Fibroblast of lung (primary cell): Measurements from ENCODE around the gene RHEB. TPM values are rescaled to one million over a fixed set of nuclear protein-coding genes. Genes with fewer than 3 reads are reported as not detected.

Experiments used
- DNase-seq, 2 donors: peaks; one replicate each; pipeline versions ENCODE4 v3.0.0 to v3.0.0-alpha.2; 2010; ENCODE audit warnings: low read depth in 2 of 2
- H2AFZ ChIP-seq: 2 replicates; pipeline ENCODE4 v1.5.1; 2012; ENCODE audit warnings: low read length, control low read depth, inconsistent platforms
- H3K27ac ChIP-seq: 2 replicates; pipeline ENCODE4 v1.5.1; 2011; ENCODE audit warnings: low read length, control low read depth; ENCODE audit not compliant: insufficient read depth
- H3K27me3 ChIP-seq: 2 replicates; pipeline ENCODE4 v1.5.1; 2011; ENCODE audit warnings: mild to moderate bottlenecking, low read length; ENCODE audit not compliant: control insufficient read depth, insufficient read depth
- H3K36me3 ChIP-seq: 2 replicates; pipeline ENCODE4 v1.5.1; 2011; ENCODE audit warnings: low read length; ENCODE audit not compliant: control insufficient read depth, insufficient read depth
- H3K4me1 ChIP-seq: 2 replicates; pipeline ENCODE4 v1.5.1; 2011; ENCODE audit warnings: low read length; ENCODE audit not compliant: control insufficient read depth, insufficient read depth; ENCODE audit errors: extremely low read depth
- H3K4me2 ChIP-seq: 2 replicates; pipeline ENCODE4 v1.5.1; 2011; ENCODE audit warnings: low read length, control low read depth; ENCODE audit not compliant: insufficient read depth; ENCODE audit errors: extremely low read depth
- H3K4me3 ChIP-seq, 4 experiments: fragments of 200-600 bp in 1 of 4; sonication (generic) in 1 of 4; replicated peaks in 1 of 4; 2 replicates each; pipeline ENCODE4 v1.5.1; 2011 to 2016; ENCODE audit warnings: low read length in 4 of 4, low read depth in 3 of 4, mild to moderate bottlenecking in 3 of 4, control low read depth in 2 of 4, inconsistent platforms in 1 of 4, mixed read lengths in 1 of 4; ENCODE audit not compliant: insufficient read depth in 1 of 4; ENCODE audit errors: control extremely low read depth in 1 of 4
- H3K79me2 ChIP-seq: 2 replicates; pipeline ENCODE4 v1.5.1; 2012; ENCODE audit warnings: mild to moderate bottlenecking, low read length, inconsistent platforms; ENCODE audit not compliant: control insufficient read depth, insufficient read depth
- H3K9ac ChIP-seq: 2 replicates; pipeline ENCODE4 v1.5.1; 2011; ENCODE audit warnings: mild to moderate bottlenecking, low read length, control low read depth; ENCODE audit not compliant: insufficient read depth
- H3K9me3 ChIP-seq: 2 replicates; pipeline ENCODE4 v1.5.1; 2012; ENCODE audit warnings: low read depth, low read length; ENCODE audit not compliant: control insufficient read depth, insufficient read depth
- H4K20me1 ChIP-seq: 2 replicates; pipeline ENCODE4 v1.5.1; 2011; ENCODE audit warnings: low read length; ENCODE audit not compliant: control insufficient read depth, insufficient read depth; ENCODE audit errors: extremely low read depth
- CTCF ChIP-seq, 2 donors: IDR thresholded peaks in 1 of 2; conservative IDR thresholded peaks in 1 of 2; 1 replicate in 1 of 2; 2 replicates in 1 of 2; pipeline ENCODE4 v1.5.1; 2011 to 2012; ENCODE audit warnings: low read length in 2 of 2, control low read depth in 1 of 2, inconsistent platforms in 1 of 2, low read depth in 1 of 2, mild to moderate bottlenecking in 1 of 2
- EZH2 ChIP-seq: IDR thresholded peaks from 2 replicates; pipeline ENCODE4 v1.5.1; 2012; ENCODE audit warnings: low read length, control low read depth, mild to moderate bottlenecking; ENCODE audit errors: missing control alignments
- polyA plus RNA-seq, 2 donors: library from polyadenylated mRNA; depleted of rRNA in 1 of 2; stranded (reverse) in 1 of 2; unstranded in 1 of 2; fragments of >200 nt; gene quantifications; 2 replicates each; pipeline ENCODE4 v1.2.1, GENCODE V29; 2011 to 2012; ENCODE audit warnings: missing spikeins in 1 of 2
- total RNA-seq: library from RNA; depleted of rRNA; stranded (reverse); fragments of >200 nt; gene quantifications from 2 replicates; pipeline ENCODE4 v1.2.1, GENCODE V29; 2014

Gene RHEB
- total and polyA plus RNA-seq, 2 donors (not counting 1 experiment from before 2014, with no cell fraction given), result 81.4 to 135 TPM

GRCh38 chr7:151426904-151427704 is 92.6 kb downstream of the RHEB start:
- no peak overlapping the region for H2AFZ ChIP-seq

GRCh38 chr7:151426441-151426903 is 93.2 kb downstream of the RHEB start:
- Histone ChIP-seq H2AFZ (no peak overlapping the region), H3K27ac (peak overlapping the region; percentile 37)

More at GRCh38 chr7:151426904-151427704, 92.6 kb downstream of the RHEB start:
- no peaks in the 10 kb centered on the region for H3K27me3 ChIP-seq
- H4K20me1 ChIP-seq, result no peaks in the 10 kb centered on the region
- peaks cover 17% of the 10 kb centered on the region for H3K4me1 ChIP-seq
- no peak overlapping the region for H3K9ac ChIP-seq
- no peaks in the 10 kb centered on the region for H3K79me2 ChIP-seq
- peak overlapping the region; percentile 4 for H3K4me2 ChIP-seq
- H3K36me3 ChIP-seq, result no peaks in the 10 kb centered on the region
- H3K27ac ChIP-seq, result peak overlapping the region; percentile 37
- TF ChIP-seq CTCF (conservative IDR thresholded peaks at IDR 0.05 in 1 of 2, IDR thresholded peaks at IDR 0.05 in 1 of 2; ENCODE audit: low read depth in 1 of 2, low read length in 2 of 2) (no peak), EZH2 (no peak)
- H3K9me3 ChIP-seq, result no peaks in the 10 kb centered on the region
- DNase-seq, result no peak
- H3K4me3 ChIP-seq, result no peak overlapping the region

More at GRCh38 chr7:151426441-151426903, 93.2 kb downstream of the RHEB start:
- no peaks in the 10 kb centered on the region for H3K27me3 ChIP-seq
- H3K79me2 ChIP-seq, result no peaks in the 10 kb centered on the region
- H3K4me1 ChIP-seq, result peaks cover 17% of the 10 kb centered on the region
- peak overlapping the region; percentile 10 for H3K4me2 ChIP-seq
- H3K9me3 ChIP-seq, result no peaks in the 10 kb centered on the region
- H4K20me1 ChIP-seq, result no peaks in the 10 kb centered on the region
- H3K9ac ChIP-seq, result no peak overlapping the region
- peak; percentile 96 to 98 for DNase-seq
- H3K36me3 ChIP-seq, result no peaks in the 10 kb centered on the region
- no peak for TF ChIP-seq CTCF (conservative IDR thresholded peaks at IDR 0.05 in 1 of 2, IDR thresholded peaks at IDR 0.05 in 1 of 2; ENCODE audit: low read depth in 1 of 2, low read length in 2 of 2)
- TF ChIP-seq EZH2, result no peak
- no peak overlapping the region for H3K4me3 ChIP-seq
